ENCODE data around the gene CMTM1. TPM values are rescaled to one million over a fixed set of nuclear protein-coding genes. Genes with fewer than 3 reads are reported as not detected.

CMTM1 gene
- total and polyA plus RNA-seq, 2 donors = 0.64 to 5.1 TPM

GRCh38 chr16:66536525-66536924 lies 29.7 kb upstream of the CMTM1 start:
- peaks cover 8 to 14% of the 10 kb centered on the region in 2 donors for H3K4me1 ChIP-seq (ENCODE audit: control insufficient read depth in 2 of 2, insufficient read depth in 2 of 2, low read length in 2 of 2)
- H3K9me3 ChIP-seq (ENCODE audit: control insufficient read depth in 2 of 2, insufficient read depth in 1 of 2, low read length in 1 of 2) = peaks cover 0 to 1% of the 10 kb centered on the region in 2 donors
- H3K27me3 ChIP-seq (ENCODE audit: control insufficient read depth in 2 of 2, insufficient read depth in 1 of 2, low read length in 1 of 2) = no peaks in the 10 kb centered on the region
- no peak overlapping the region for H3K4me3 ChIP-seq (ENCODE audit: low read length in 2 of 2)
- no peak for DNase-seq (ENCODE audit: low read depth in 6 of 9, low spot score in 9 of 9)
- no peak overlapping the region for H3K27ac ChIP-seq (ENCODE audit: low read depth in 1 of 2, low read length in 1 of 2)
- H3K36me3 ChIP-seq (ENCODE audit: control insufficient read depth in 2 of 2, insufficient read depth in 2 of 2, low read length in 1 of 2) = peaks cover 4% of the 10 kb centered on the region in 2 donors
- 97% methylated on average over 4 of the region's 4 CpGs for WGBS

- Histone ChIP-seq H3K36me3 (ENCODE audit: control insufficient read depth in 2 of 2, insufficient read depth in 2 of 2, low read length in 1 of 2) (peaks cover 4% of the 10 kb centered on the region in 2 donors), H3K27ac (ENCODE audit: low read depth in 1 of 2, low read length in 1 of 2) (no peak overlapping the region), H3K27me3 (ENCODE audit: control insufficient read depth in 2 of 2, insufficient read depth in 1 of 2, low read length in 1 of 2) (no peaks in the 10 kb centered on the region), H3K4me3 (ENCODE audit: low read length in 2 of 2) (no peak overlapping the region), H3K4me1 (ENCODE audit: control insufficient read depth in 2 of 2, insufficient read depth in 2 of 2, low read length in 2 of 2) (peaks cover 8 to 14% of the 10 kb centered on the region in 2 donors), H3K9me3 (ENCODE audit: control insufficient read depth in 2 of 2, insufficient read depth in 1 of 2, low read length in 1 of 2) (peaks cover 0 to 1% of the 10 kb centered on the region in 2 donors)
- WGBS = 94% methylated on average over 2 of the region's 2 CpGs
- no peak for DNase-seq (ENCODE audit: low read depth in 6 of 9, low spot score in 9 of 9)
Measured at GRCh38 chr16:66537236-66537635, 29.0 kb upstream of the CMTM1 start.

DNA sequence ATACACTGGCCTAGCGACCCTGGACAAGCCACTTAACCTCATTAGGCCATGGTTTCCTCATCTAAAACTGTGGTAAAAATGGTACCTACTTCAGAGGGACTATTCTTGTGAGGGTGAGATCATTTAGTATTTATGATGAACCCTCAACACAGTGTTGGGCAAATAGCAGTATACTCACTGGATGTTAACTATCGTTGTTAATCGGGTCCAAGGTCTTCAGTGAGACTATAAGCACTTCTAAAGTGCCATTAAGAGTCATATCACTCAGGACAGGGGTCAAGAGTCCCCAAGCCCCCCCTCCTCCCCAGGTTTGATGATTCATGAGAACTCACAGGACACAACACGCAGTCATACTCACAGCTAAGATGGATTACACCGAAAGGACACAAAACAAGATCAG lies 27.3 kb upstream of the CMTM1 start:
- Histone ChIP-seq H3K27ac (ENCODE audit: low read depth in 1 of 2, low read length in 1 of 2) (no peak overlapping the region), H3K4me3 (ENCODE audit: low read length in 2 of 2) (no peak overlapping the region), H3K4me1 (ENCODE audit: control insufficient read depth in 2 of 2, insufficient read depth in 2 of 2, low read length in 2 of 2) (peaks cover 8 to 21% of the 10 kb centered on the region in 2 donors), H3K9me3 (ENCODE audit: control insufficient read depth in 2 of 2, insufficient read depth in 1 of 2, low read length in 1 of 2) (peaks cover 0 to 1% of the 10 kb centered on the region in 2 donors), H3K27me3 (ENCODE audit: control insufficient read depth in 2 of 2, insufficient read depth in 1 of 2, low read length in 1 of 2) (no peaks in the 10 kb centered on the region), H3K36me3 (ENCODE audit: control insufficient read depth in 2 of 2, insufficient read depth in 2 of 2, low read length in 1 of 2) (peaks cover 4% of the 10 kb centered on the region in 2 donors)
- no peak for DNase-seq (ENCODE audit: low read depth in 6 of 9, low spot score in 9 of 9)
- WGBS = over 99% methylated on average over 5 of the region's 5 CpGs

DNA sequence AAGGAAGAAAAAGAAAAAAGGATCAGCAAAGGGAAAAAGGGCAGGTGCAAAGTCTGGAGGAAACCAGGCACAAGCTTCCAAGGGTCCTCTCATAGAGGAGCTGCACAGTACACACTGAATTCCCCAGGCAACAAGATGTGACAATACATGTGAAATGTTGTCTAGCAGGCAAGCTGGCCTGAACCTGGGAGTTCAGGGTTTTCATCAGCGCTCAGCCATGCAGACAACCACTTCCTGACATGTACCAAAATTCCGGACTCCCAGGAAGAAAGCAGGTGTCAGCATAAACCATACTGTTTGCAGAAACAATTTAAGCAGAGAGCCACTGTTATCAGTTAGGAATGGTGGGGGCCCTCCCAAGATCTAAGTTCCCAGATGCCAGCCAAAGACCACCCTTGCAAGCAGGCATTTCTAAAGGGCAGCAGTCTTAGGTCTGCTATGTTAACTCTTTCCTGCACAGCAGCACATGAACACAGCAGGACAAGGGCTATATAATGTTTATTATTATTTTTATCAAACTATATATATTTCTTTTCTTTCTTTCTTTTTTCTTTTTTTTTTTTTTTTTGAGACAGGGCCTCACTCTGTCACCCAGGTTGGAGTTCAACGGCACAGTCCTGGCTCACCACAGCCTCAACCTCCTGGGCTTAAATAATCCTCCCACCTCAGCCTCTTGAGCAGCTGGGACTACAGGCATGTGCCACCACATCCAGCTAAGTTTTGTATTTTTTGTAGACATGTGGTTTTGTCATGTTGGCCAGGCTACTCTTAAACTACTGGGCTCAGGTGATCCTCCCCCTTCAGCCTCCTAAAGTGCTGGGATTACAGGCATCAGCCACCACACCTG lies 26.4 kb upstream of the CMTM1 start:
- Histone ChIP-seq H3K4me3 (ENCODE audit: low read length in 2 of 2) (no peak overlapping the region), H3K27me3 (ENCODE audit: control insufficient read depth in 2 of 2, insufficient read depth in 1 of 2, low read length in 1 of 2) (no peaks in the 10 kb centered on the region), H3K27ac (ENCODE audit: low read depth in 1 of 2, low read length in 1 of 2) (peak overlapping the region in 1 of 2 donors; percentile 21), H3K9me3 (ENCODE audit: control insufficient read depth in 2 of 2, insufficient read depth in 1 of 2, low read length in 1 of 2) (peaks cover 0 to 1% of the 10 kb centered on the region in 2 donors), H3K36me3 (ENCODE audit: control insufficient read depth in 2 of 2, insufficient read depth in 2 of 2, low read length in 1 of 2) (peaks cover 4% of the 10 kb centered on the region in 2 donors), H3K4me1 (ENCODE audit: control insufficient read depth in 2 of 2, insufficient read depth in 2 of 2, low read length in 2 of 2) (peaks cover 8 to 28% of the 10 kb centered on the region in 2 donors)
- WGBS = 17% methylated on average over 3 of the region's 3 CpGs
- DNase-seq (ENCODE audit: low read depth in 6 of 9, low spot score in 9 of 9) = peak in 1 of 9 donors; percentile 51

GRCh38 chr16:66541388-66542355 lies 24.6 kb upstream of the CMTM1 start:
- no peaks in the 10 kb centered on the region for H3K27me3 ChIP-seq (ENCODE audit: control insufficient read depth in 2 of 2, insufficient read depth in 1 of 2, low read length in 1 of 2)
- DNase-seq (ENCODE audit: low read depth in 6 of 9, low spot score in 9 of 9) = no peak
- H3K36me3 ChIP-seq (ENCODE audit: control insufficient read depth in 2 of 2, insufficient read depth in 2 of 2, low read length in 1 of 2) = no peaks in the 10 kb centered on the region
- peaks cover 8 to 28% of the 10 kb centered on the region in 2 donors for H3K4me1 ChIP-seq (ENCODE audit: control insufficient read depth in 2 of 2, insufficient read depth in 2 of 2, low read length in 2 of 2)
- peaks cover 0 to 1% of the 10 kb centered on the region in 2 donors for H3K9me3 ChIP-seq (ENCODE audit: control insufficient read depth in 2 of 2, insufficient read depth in 1 of 2, low read length in 1 of 2)
- no peak overlapping the region for H3K27ac ChIP-seq (ENCODE audit: low read depth in 1 of 2, low read length in 1 of 2)
- WGBS = 97% methylated on average over 18 of the region's 18 CpGs
- no peak overlapping the region for H3K4me3 ChIP-seq (ENCODE audit: low read length in 2 of 2)

- DNase-seq (ENCODE audit: low read depth in 6 of 9, low spot score in 9 of 9) = no peak
- WGBS = 93% methylated on average over 3 of the region's 3 CpGs
- no peaks in the 10 kb centered on the region for H3K36me3 ChIP-seq (ENCODE audit: control insufficient read depth in 2 of 2, insufficient read depth in 2 of 2, low read length in 1 of 2)
Measured at GRCh38 chr16:66542396-66542795, 23.8 kb upstream of the CMTM1 start.

GRCh38 chr16:66543541-66543940 lies 22.7 kb upstream of the CMTM1 start:
- H3K27me3 ChIP-seq (ENCODE audit: control insufficient read depth in 2 of 2, insufficient read depth in 1 of 2, low read length in 1 of 2) = no peaks in the 10 kb centered on the region
- H3K9me3 ChIP-seq (ENCODE audit: control insufficient read depth in 2 of 2, insufficient read depth in 1 of 2, low read length in 1 of 2) = no peaks in the 10 kb centered on the region
- DNase-seq (ENCODE audit: low read depth in 6 of 9, low spot score in 9 of 9) = no peak
- 93% methylated on average over 6 of the region's 6 CpGs for whole genome bisulfite sequencing
- H3K36me3 ChIP-seq (ENCODE audit: control insufficient read depth in 2 of 2, insufficient read depth in 2 of 2, low read length in 1 of 2) = no peaks in the 10 kb centered on the region
- H3K4me1 ChIP-seq (ENCODE audit: control insufficient read depth in 2 of 2, insufficient read depth in 2 of 2, low read length in 2 of 2) = peaks cover 5 to 40% of the 10 kb centered on the region in 2 donors
- no peak overlapping the region for H3K4me3 ChIP-seq (ENCODE audit: low read length in 2 of 2)
- no peak overlapping the region for H3K27ac ChIP-seq (ENCODE audit: low read depth in 1 of 2, low read length in 1 of 2)

More at GRCh38 chr16:66542396-66542795, 23.8 kb upstream of the CMTM1 start:
- Histone ChIP-seq H3K4me1 (ENCODE audit: control insufficient read depth in 2 of 2, insufficient read depth in 2 of 2, low read length in 2 of 2) (peaks cover 5 to 31% of the 10 kb centered on the region in 2 donors), H3K27me3 (ENCODE audit: control insufficient read depth in 2 of 2, insufficient read depth in 1 of 2, low read length in 1 of 2) (no peaks in the 10 kb centered on the region), H3K4me3 (ENCODE audit: low read length in 2 of 2) (no peak overlapping the region), H3K9me3 (ENCODE audit: control insufficient read depth in 2 of 2, insufficient read depth in 1 of 2, low read length in 1 of 2) (no peaks in the 10 kb centered on the region), H3K27ac (ENCODE audit: low read depth in 1 of 2, low read length in 1 of 2) (no peak overlapping the region)

GRCh38 chr16:66544016-66544757 lies 22.1 kb upstream of the CMTM1 start:
- no peaks in the 10 kb centered on the region for H3K9me3 ChIP-seq (ENCODE audit: control insufficient read depth in 2 of 2, insufficient read depth in 1 of 2, low read length in 1 of 2)
- H3K27ac ChIP-seq (ENCODE audit: low read depth in 1 of 2, low read length in 1 of 2) = peak overlapping the region in 1 of 2 donors; percentile 39
- peaks cover 8 to 43% of the 10 kb centered on the region in 2 donors for H3K4me1 ChIP-seq (ENCODE audit: control insufficient read depth in 2 of 2, insufficient read depth in 2 of 2, low read length in 2 of 2)
- no peak for DNase-seq (ENCODE audit: low read depth in 6 of 9, low spot score in 9 of 9)
- 66% methylated on average over 7 of the region's 7 CpGs for WGBS
- H3K27me3 ChIP-seq (ENCODE audit: control insufficient read depth in 2 of 2, insufficient read depth in 1 of 2, low read length in 1 of 2) = no peaks in the 10 kb centered on the region
- no peak overlapping the region for H3K4me3 ChIP-seq (ENCODE audit: low read length in 2 of 2)
- no peaks in the 10 kb centered on the region for H3K36me3 ChIP-seq (ENCODE audit: control insufficient read depth in 2 of 2, insufficient read depth in 2 of 2, low read length in 1 of 2)
